Prostate gland (tissue), 2 donors: ENCODE results near the gene SKAP1. TPM values are rescaled to one million over a fixed set of nuclear protein-coding genes. Genes with fewer than 3 reads are reported as not detected.

ENCODE experiments used
- DNase-seq: peaks from one replicate; pipeline ENCODE4 v3.0.0-alpha.2; 2019; ENCODE audit warnings: low spot score
- H3K27ac ChIP-seq, 2 donors: fragments of 200-600 bp; sonication (generic); 2 replicates each; pipeline ENCODE4 v1.5.1; 2017 to 2019
- H3K27me3 ChIP-seq: fragments of 200-600 bp; sonication (generic); replicated peaks from 2 replicates; pipeline ENCODE4 v1.5.1; 2019; ENCODE audit not compliant: insufficient read depth
- H3K36me3 ChIP-seq, 2 donors: fragments of 200-600 bp; sonication (generic); 1 replicate in 1 of 2; 2 replicates in 1 of 2; pipeline versions ENCODE4 v1.5.1 to v1.8.1; 2017 to 2019
- H3K4me1 ChIP-seq: fragments of 200-600 bp; sonication (generic); replicated peaks from 2 replicates; pipeline ENCODE4 v1.5.1; 2019
- H3K4me3 ChIP-seq, 2 donors: fragments of 200-600 bp; sonication (generic); 2 replicates each; pipeline ENCODE4 v1.5.1; 2017 to 2019
- H3K9me3 ChIP-seq: fragments of 200-600 bp; sonication (generic); 2 replicates; pipeline ENCODE4 v1.5.1; 2017
- POLR2A ChIP-seq: fragments of 450-650 bp; IDR thresholded peaks from one replicate; pipeline ENCODE4 v1.6.1; 2016; ENCODE audit warnings: antibody characterized with exemption, mild to moderate bottlenecking
- POLR2AphosphoS5 ChIP-seq: sonication (generic); formaldehyde crosslinking; IDR thresholded peaks from one replicate; pipeline ENCODE4 v1.6.1; 2017; ENCODE audit warnings: antibody characterized with exemption
- WGBS: methylation state at CpG from one replicate; pipeline ENCODE4 v1.1.5; 2018; 5-methylcytosine and 5-hydroxymethylcytosine counted together
- intact Hi-C: fragments of 100-400 bp; cut with DNase I; formaldehyde crosslinking; loops from one replicate; pipeline ENCODE4 v1.14.2; 2022
- total RNA-seq, 2 donors: library from RNA; depleted of rRNA; stranded (reverse); fragments of >200 nt; gene quantifications; one replicate each; pipeline ENCODE4 v1.1.0, GENCODE V29; 2016
- TF ChIP-seq, protein P1 (sequence below), 4 experiments: fragments of 200-600 bp in 2 of 4; fragments of 450-650 bp in 2 of 4; sonication (generic) in 2 of 4; IDR thresholded peaks; 1 replicate in 3 of 4; 2 replicates in 1 of 4; pipeline ENCODE4 v1.5.1; 2016 to 2019; ENCODE audit warnings: antibody characterized with exemption in 4 of 4, mild to moderate bottlenecking in 2 of 4, moderate library complexity in 2 of 4

SKAP1 gene
- total RNA-seq, 2 donors from 2014 or later, result 1.1 to 1.4 TPM

GRCh38 chr17:48241131-48241591 is 188.9 kb downstream of the SKAP1 start:
- H3K9me3 ChIP-seq, result no peaks in the 10 kb centered on the region
- no peak overlapping the region for H3K27ac ChIP-seq
- no peaks in the 10 kb centered on the region for H3K27me3 ChIP-seq
- TF ChIP-seq POLR2AphosphoS5 (no peak), POLR2A (no peak)
- TF ChIP-seq, protein P1, sequence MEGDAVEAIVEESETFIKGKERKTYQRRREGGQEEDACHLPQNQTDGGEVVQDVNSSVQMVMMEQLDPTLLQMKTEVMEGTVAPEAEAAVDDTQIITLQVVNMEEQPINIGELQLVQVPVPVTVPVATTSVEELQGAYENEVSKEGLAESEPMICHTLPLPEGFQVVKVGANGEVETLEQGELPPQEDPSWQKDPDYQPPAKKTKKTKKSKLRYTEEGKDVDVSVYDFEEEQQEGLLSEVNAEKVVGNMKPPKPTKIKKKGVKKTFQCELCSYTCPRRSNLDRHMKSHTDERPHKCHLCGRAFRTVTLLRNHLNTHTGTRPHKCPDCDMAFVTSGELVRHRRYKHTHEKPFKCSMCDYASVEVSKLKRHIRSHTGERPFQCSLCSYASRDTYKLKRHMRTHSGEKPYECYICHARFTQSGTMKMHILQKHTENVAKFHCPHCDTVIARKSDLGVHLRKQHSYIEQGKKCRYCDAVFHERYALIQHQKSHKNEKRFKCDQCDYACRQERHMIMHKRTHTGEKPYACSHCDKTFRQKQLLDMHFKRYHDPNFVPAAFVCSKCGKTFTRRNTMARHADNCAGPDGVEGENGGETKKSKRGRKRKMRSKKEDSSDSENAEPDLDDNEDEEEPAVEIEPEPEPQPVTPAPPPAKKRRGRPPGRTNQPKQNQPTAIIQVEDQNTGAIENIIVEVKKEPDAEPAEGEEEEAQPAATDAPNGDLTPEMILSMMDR (IDR thresholded peaks at IDR 0.05), result no peak
- no peaks in the 10 kb centered on the region for H3K36me3 ChIP-seq
- no peak for DNase-seq
- H3K4me1 ChIP-seq, result no peaks in the 10 kb centered on the region
- 13% methylated on average over 1 of the region's 1 CpG for WGBS
- no peak overlapping the region for H3K4me3 ChIP-seq
- intact Hi-C loops, result no loop called here

GRCh38 chr17:48240562-48241130 is 189.4 kb downstream of the SKAP1 start:
- no peak overlapping the region for H3K27ac ChIP-seq
- H3K27me3 ChIP-seq, result no peaks in the 10 kb centered on the region
- 16% methylated on average over 2 of the region's 2 CpGs for WGBS
- no peak for DNase-seq
- TF ChIP-seq POLR2AphosphoS5 (no peak), POLR2A (no peak)
- TF ChIP-seq, protein P1 (IDR thresholded peaks at IDR 0.05), result no peak
- no peaks in the 10 kb centered on the region for H3K9me3 ChIP-seq
- intact Hi-C loops, result no loop called here
- no peaks in the 10 kb centered on the region for H3K4me1 ChIP-seq
- no peak overlapping the region for H3K4me3 ChIP-seq
- no peaks in the 10 kb centered on the region for H3K36me3 ChIP-seq

DNA sequence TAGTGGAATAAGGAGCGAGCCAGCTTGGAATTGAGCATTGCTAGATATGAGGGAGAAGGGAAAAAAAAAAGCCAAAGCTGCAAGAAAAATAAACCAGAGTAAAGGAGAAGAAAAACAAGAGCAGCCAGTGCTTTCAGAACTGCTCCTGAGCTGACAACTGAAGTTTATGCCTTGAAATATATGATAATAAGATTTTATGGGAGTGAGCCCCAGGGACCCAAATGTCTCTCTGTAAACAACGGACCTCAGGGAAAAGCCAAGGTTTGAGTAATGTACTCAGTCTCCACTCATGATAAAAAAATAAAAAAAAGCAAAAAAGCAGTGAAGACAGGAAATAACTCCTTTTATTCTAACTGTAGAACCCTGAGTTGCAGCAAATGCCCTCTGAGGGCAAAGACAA is 189.9 kb downstream of the SKAP1 start:
- Histone ChIP-seq H3K36me3 (no peaks in the 10 kb centered on the region), H3K27ac (no peak overlapping the region), H3K9me3 (no peaks in the 10 kb centered on the region), H3K4me3 (no peak overlapping the region), H3K4me1 (no peaks in the 10 kb centered on the region), H3K27me3 (no peaks in the 10 kb centered on the region)
- no peak for DNase-seq
- no peak for TF ChIP-seq POLR2AphosphoS5
- no peak for TF ChIP-seq POLR2A
- TF ChIP-seq, protein P1 (IDR thresholded peaks at IDR 0.05), result no peak
- 62% methylated on average over 2 of the region's 2 CpGs for WGBS
- intact Hi-C loops, result no loop called here

DNA sequence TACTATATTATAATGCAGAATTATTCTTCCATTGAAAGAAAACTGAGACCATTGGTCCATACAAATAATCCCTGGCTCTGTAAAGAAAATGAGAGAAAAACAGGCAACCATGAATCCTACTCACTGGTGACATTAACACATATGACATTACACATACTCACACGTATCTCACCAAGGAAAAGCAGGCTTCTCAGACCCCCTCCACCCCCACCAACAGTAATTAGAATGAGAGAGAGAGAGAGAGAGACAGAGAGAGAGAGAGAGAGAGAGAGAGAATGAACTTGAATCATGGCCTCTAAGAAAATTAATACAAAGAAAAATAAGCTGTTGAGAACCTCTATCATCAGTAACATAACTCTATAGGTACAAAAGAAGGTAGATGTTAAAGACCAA is 190.4 kb downstream of the SKAP1 start:
- WGBS, result 80% methylated on average over 1 of the region's 1 CpG
- Histone ChIP-seq H3K4me3 (no peak overlapping the region), H3K27me3 (no peaks in the 10 kb centered on the region), H3K4me1 (no peaks in the 10 kb centered on the region), H3K36me3 (no peaks in the 10 kb centered on the region), H3K9me3 (no peaks in the 10 kb centered on the region), H3K27ac (no peak overlapping the region)
- DNase-seq, result no peak
- no peak for TF ChIP-seq POLR2AphosphoS5
- no peak for TF ChIP-seq POLR2A
- TF ChIP-seq, protein P1 (IDR thresholded peaks at IDR 0.05), result no peak
- intact Hi-C loops, result no loop called here

DNA sequence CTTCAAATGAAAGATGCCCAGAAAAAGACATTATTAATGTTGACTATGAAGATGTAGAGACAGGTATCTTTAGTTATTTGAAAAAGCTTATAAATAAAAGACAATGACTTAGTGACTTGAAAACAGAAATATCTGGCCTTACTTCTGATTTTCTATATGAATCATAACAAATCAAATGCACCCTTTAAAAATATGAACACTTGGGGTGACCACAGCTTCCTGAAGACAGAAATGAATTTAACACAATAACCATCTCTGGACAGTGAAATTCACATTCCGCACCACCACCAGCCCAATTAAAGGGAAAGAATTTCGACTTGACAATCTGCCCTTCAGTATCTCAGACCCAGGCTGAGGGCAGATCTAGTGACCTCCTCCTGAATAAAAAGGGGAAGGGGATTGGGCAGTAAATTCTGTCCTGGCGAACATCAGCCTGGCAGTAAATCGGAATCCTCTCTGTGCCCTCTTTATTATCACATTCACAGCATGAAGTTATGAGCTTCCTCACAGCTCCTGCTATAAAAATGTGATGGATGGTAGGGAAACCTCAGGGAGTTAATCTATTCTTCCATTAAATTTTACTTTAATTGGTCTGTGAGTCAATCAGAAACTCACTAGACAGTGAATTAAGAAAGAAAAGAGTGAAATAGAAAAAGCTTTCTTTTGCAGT is 190.9 kb downstream of the SKAP1 start:
- no peaks in the 10 kb centered on the region for H3K4me1 ChIP-seq
- H3K36me3 ChIP-seq, result no peaks in the 10 kb centered on the region
- H3K4me3 ChIP-seq, result no peak overlapping the region
- H3K9me3 ChIP-seq, result no peaks in the 10 kb centered on the region
- DNase-seq, result no peak
- no peak overlapping the region for H3K27ac ChIP-seq
- no peak for TF ChIP-seq POLR2AphosphoS5
- TF ChIP-seq POLR2A, result no peak
- TF ChIP-seq, protein P1 (IDR thresholded peaks at IDR 0.05), result no peak
- 82% methylated on average over 4 of the region's 4 CpGs for WGBS
- no peaks in the 10 kb centered on the region for H3K27me3 ChIP-seq
- intact Hi-C loops, result no loop called here
